ENCODE data around the gene NOL4.
"Not testable (repeated sequence)": the region's sequence is repeated elsewhere in the genome, so short reads cannot be mapped to it uniquely, and the experiment has no call there.

The NOL4 gene

GRCh38 chr18:34224423-34225217, at the start of gene NOL4:
NOL4 (minus strand) TSS chr18:34224913; CDS start chr18:34223253, 1,660 bp downstream.
- in situ Hi-C loops (cut with HindIII; ENCODE audit: low sequenced_read_pairs) = no loop called here

- in situ Hi-C loops (cut with HindIII; ENCODE audit: low sequenced_read_pairs) = not testable (repeated sequence)
These were observed 41.3 kb upstream of the NOL4 start for GRCh38 chr18:34266029-34266428.

- in situ Hi-C loops (cut with HindIII; ENCODE audit: low sequenced_read_pairs) = no loop called here
These were observed 37.4 kb upstream of the NOL4 start for GRCh38 chr18:34261865-34262780.

GRCh38 chr18:34258176-34258575, 33.5 kb upstream of the NOL4 start:
- in situ Hi-C loops (cut with HindIII; ENCODE audit: low sequenced_read_pairs) = no loop called here

GRCh38 chr18:34251919-34252318, 27.2 kb upstream of the NOL4 start:
- in situ Hi-C loops (cut with HindIII; ENCODE audit: low sequenced_read_pairs) = no loop called here

GRCh38 chr18:34248727-34249126, 24.0 kb upstream of the NOL4 start:
- in situ Hi-C loops (cut with HindIII; ENCODE audit: low sequenced_read_pairs) = no loop called here

- in situ Hi-C loops (cut with HindIII; ENCODE audit: low sequenced_read_pairs) = no loop called here
These were observed 18.0 kb upstream of the NOL4 start for GRCh38 chr18:34242739-34243138.

GRCh38 chr18:34233781-34234388, 9.2 kb upstream of the NOL4 start:
- in situ Hi-C loops (cut with HindIII; ENCODE audit: low sequenced_read_pairs) = not testable (repeated sequence)

GRCh38 chr18:34225218-34225553, 473 bp upstream of the NOL4 start:
- in situ Hi-C loops (cut with HindIII; ENCODE audit: low sequenced_read_pairs) = no loop called here

GRCh38 chr18:34223893-34224422, 755 bp downstream of the NOL4 start:
- in situ Hi-C loops (cut with HindIII; ENCODE audit: low sequenced_read_pairs) = no loop called here

- in situ Hi-C loops (cut with HindIII; ENCODE audit: low sequenced_read_pairs) = no loop called here
These were observed 1.4 kb downstream of the NOL4 start for GRCh38 chr18:34223164-34223892.

- in situ Hi-C loops (cut with HindIII; ENCODE audit: low sequenced_read_pairs) = no loop called here
These were observed 2.2 kb downstream of the NOL4 start for GRCh38 chr18:34222307-34223163.

- in situ Hi-C loops (cut with HindIII; ENCODE audit: low sequenced_read_pairs) = no loop called here
These were observed 2.8 kb downstream of the NOL4 start for GRCh38 chr18:34221971-34222306.

- in situ Hi-C loops (cut with HindIII; ENCODE audit: low sequenced_read_pairs) = no loop called here
These were observed 4.5 kb downstream of the NOL4 start for GRCh38 chr18:34220081-34220815.

GRCh38 chr18:34219651-34220050, 5.1 kb downstream of the NOL4 start:
- in situ Hi-C loops (cut with HindIII; ENCODE audit: low sequenced_read_pairs) = no loop called here

GRCh38 chr18:34212511-34212910, 12.2 kb downstream of the NOL4 start:
- in situ Hi-C loops (cut with HindIII; ENCODE audit: low sequenced_read_pairs) = no loop called here

GRCh38 chr18:34207344-34207851, 17.3 kb downstream of the NOL4 start:
- in situ Hi-C loops (cut with HindIII; ENCODE audit: low sequenced_read_pairs) = loop anchor here (5.0 kb wide), 1 partner anchor 40 kb away; no protein-coding TSS in a partner anchor

- in situ Hi-C loops (cut with HindIII; ENCODE audit: low sequenced_read_pairs) = no loop called here
These were observed 20.8 kb downstream of the NOL4 start for GRCh38 chr18:34203866-34204265.

GRCh38 chr18:34196256-34196655, 28.5 kb downstream of the NOL4 start:
- in situ Hi-C loops (cut with HindIII; ENCODE audit: low sequenced_read_pairs) = no loop called here
